AG10803 (cell line): ENCODE data around the gene WFIKKN2.
A peak's percentile ranks its signal among the peaks of the same experiment; 100 is the strongest.

Source experiments
- DNase-seq: peaks from one replicate; pipeline ENCODE4 v3.0.0; 2010; ENCODE audit warnings: low read depth
- H3K4me3 ChIP-seq: 2 replicates; pipeline ENCODE4 v1.5.1; 2011; ENCODE audit warnings: mild to moderate bottlenecking, low read length, control low read depth
- CTCF ChIP-seq: conservative IDR thresholded peaks from 2 replicates; pipeline ENCODE4 v1.5.1; 2011; ENCODE audit warnings: mild to moderate bottlenecking, low read length, control low read depth, inconsistent platforms

Gene WFIKKN2

GRCh38 chr17:50864747-50865059 is 29.3 kb downstream of the WFIKKN2 start:
- H3K4me3 ChIP-seq, result peak overlapping the region; percentile 95
- no peak; the same call in 1 of the 2 replicates for TF ChIP-seq CTCF
- no peak for DNase-seq

- no peak for TF ChIP-seq CTCF
- peak overlapping the region; percentile 95 for H3K4me3 ChIP-seq
- peak; percentile 33 for DNase-seq
Observed at GRCh38 chr17:50865060-50865867, 29.9 kb downstream of the WFIKKN2 start.

- peak overlapping the region; percentile 95 for H3K4me3 ChIP-seq
- no peak for TF ChIP-seq CTCF
- no peak for DNase-seq
Observed at GRCh38 chr17:50865868-50866260, 30.5 kb downstream of the WFIKKN2 start.

- peak; percentile 97 for DNase-seq
- no peak for TF ChIP-seq CTCF
- peak within 1 kb of the TSS; percentile 95 for H3K4me3 ChIP-seq
Observed at GRCh38 chr17:50866261-50866949, 31.0 kb downstream of the WFIKKN2 start, which contains the start of gene TOB1. TSS of gene TOB1 (minus strand) at chr17:50866354. CDS start at chr17:50864017, 2,337 bp downstream.

GRCh38 chr17:50866950-50867362 is 31.6 kb downstream of the WFIKKN2 start:
- H3K4me3 ChIP-seq, result peak overlapping the region; percentile 80
- DNase-seq, result peak; percentile 55
- no peak for TF ChIP-seq CTCF

- peak; percentile 86 for DNase-seq
- H3K4me3 ChIP-seq, result peak overlapping the region; percentile 80
- TF ChIP-seq CTCF, result no peak
Observed at GRCh38 chr17:50867363-50868139, 32.2 kb downstream of the WFIKKN2 start.
